GM12878 (cell line): ENCODE measurements around the gene BAZ2B. TPM values are rescaled to one million over a fixed set of nuclear protein-coding genes. Genes with fewer than 3 reads are reported as not detected.
"Not testable (repeated sequence)": the region's sequence is repeated elsewhere in the genome, so short reads cannot be mapped to it uniquely, and the experiment has no call there.

ENCODE experiments used
- ATAC-seq: fragments of 200-7000 bp; cut with Tn5 transposase; 3 replicates; pipeline ENCODE4 v1.9.1; 2020; ENCODE audit warnings: mild to moderate bottlenecking, moderate library complexity
- BruUV-seq: library from RNA; stranded (reverse); fragments of 400-500 nt; replicated peaks from 2 replicates; lab custom pipeline; 2021; lab: Mats Ljungman, UMichigan
- CTCF ChIA-PET: fragments of 300-600 bp; sonication (Branson Sonifier 250); formaldehyde crosslinking; extraction: SDS; loops from one replicate; lab custom pipeline; 2021; ENCODE audit warnings: inconsistent platforms; lab: Yijun Ruan, JAX
- POLR2A ChIA-PET: fragments of 350-600 bp; formaldehyde crosslinking; extraction: SDS; loops from one replicate; lab custom pipeline; 2021; ENCODE audit warnings: inconsistent platforms; lab: Charles Lee
- RAD21 ChIA-PET: fragments of 300-600 bp; sonication (Branson Sonifier 250); formaldehyde crosslinking; loops from one replicate; lab custom pipeline; 2023; ENCODE audit warnings: antibody characterized with exemption; ENCODE audit not compliant: unreplicated experiment; lab: Charles Lee
- SMC1A ChIA-PET: fragments of 300-600 bp; sonication (Branson Sonifier 250); formaldehyde crosslinking; loops from one replicate; lab custom pipeline; 2023; ENCODE audit not compliant: unreplicated experiment, uncharacterized antibody; lab: Charles Lee
- DNase-seq: peaks from one replicate; pipeline ENCODE4 v3.0.0-alpha.2; 2011; ENCODE audit warnings: low read depth, low spot score
- FAIRE-seq: peaks from 3 replicates; lab custom pipeline; 2011; peaks lifted over from hg19 to GRCh38; lab: Jason Lieb, UNC
- H2AFZ ChIP-seq: 2 replicates; pipeline ENCODE4 v1.6.0; 2011; ENCODE audit warnings: low read depth, low read length, control low read depth; ENCODE audit not compliant: control insufficient read depth
- H3K27ac ChIP-seq: 2 replicates; pipeline ENCODE4 v1.5.1; 2011; ENCODE audit warnings: control low read depth; ENCODE audit not compliant: control insufficient read depth, insufficient read depth
- H3K27me3 ChIP-seq, 2 experiments: replicated peaks in 1 of 2; 2 replicates each; pipeline versions ENCODE4 v1.6.0 to v1.6.1; 2011; ENCODE audit warnings: low read length in 1 of 2; ENCODE audit not compliant: control insufficient read depth in 2 of 2, insufficient read depth in 2 of 2
- H3K36me3 ChIP-seq, 2 experiments: 2 replicates each; pipeline ENCODE4 v1.5.1; 2011; ENCODE audit warnings: low read length in 1 of 2; ENCODE audit not compliant: control insufficient read depth in 2 of 2, insufficient read depth in 2 of 2
- H3K4me1 ChIP-seq: 2 replicates; pipeline ENCODE4 v1.6.1; 2011; ENCODE audit warnings: mild to moderate bottlenecking, low read length, moderate library complexity, mixed read lengths; ENCODE audit not compliant: control insufficient read depth, insufficient read depth
- H3K4me2 ChIP-seq: 2 replicates; pipeline ENCODE4 v1.6.0; 2011; ENCODE audit warnings: control low read depth; ENCODE audit not compliant: control insufficient read depth, insufficient read depth
- H3K4me3 ChIP-seq: fragments of 200-600 bp; sonication (generic); 2 replicates; pipeline ENCODE4 v1.5.1; 2016
- H3K79me2 ChIP-seq: 2 replicates; pipeline ENCODE4 v1.6.0; 2011; ENCODE audit warnings: low read length; ENCODE audit not compliant: control insufficient read depth, insufficient read depth
- H3K9ac ChIP-seq: 2 replicates; pipeline ENCODE4 v1.8.0; 2011; ENCODE audit warnings: low read length, control low read depth, mixed read lengths; ENCODE audit not compliant: control insufficient read depth, insufficient read depth
- H3K9me3 ChIP-seq: replicated peaks from 3 replicates; pipeline ENCODE4 v1.5.1; 2011; ENCODE audit warnings: mild to moderate bottlenecking, low read length; ENCODE audit not compliant: control insufficient read depth, insufficient read depth
- H4K20me1 ChIP-seq: 2 replicates; pipeline ENCODE4 v1.6.0; 2011; ENCODE audit not compliant: control insufficient read depth, insufficient read depth
- CHD1 ChIP-seq: IDR thresholded peaks from 2 replicates; pipeline ENCODE4 v1.6.1; 2012; ENCODE audit warnings: low read depth, low read length, improper control_type of control experiment
- CHD2 ChIP-seq: IDR thresholded peaks from 2 replicates; pipeline ENCODE4 v1.6.1; 2011; ENCODE audit warnings: low read depth, low read length, improper control_type of control experiment, borderline replicate concordance
- DPF2 ChIP-seq: fragments of 450-650 bp; IDR thresholded peaks from 2 replicates; pipeline ENCODE4 v1.6.1; 2017; ENCODE audit warnings: mild to moderate bottlenecking
- ETV6 ChIP-seq, 2 experiments: fragments of 450-650 bp in 1 of 2; IDR thresholded peaks in 1 of 2; conservative IDR thresholded peaks in 1 of 2; 2 replicates each; pipeline ENCODE4 v1.6.1; 2014; ENCODE audit warnings: antibody characterized with exemption in 1 of 2, borderline replicate concordance in 1 of 2, low read depth in 1 of 2, mild to moderate bottlenecking in 1 of 2, moderate library complexity in 1 of 2
- EZH2 ChIP-seq: IDR thresholded peaks from 2 replicates; pipeline ENCODE4 v1.6.1; 2012; ENCODE audit warnings: low read depth, mild to moderate bottlenecking, control low read depth, inconsistent platforms, low read length, borderline replicate concordance; ENCODE audit not compliant: control insufficient read depth
- KLF5 ChIP-seq: fragments of 450-650 bp; IDR thresholded peaks from 2 replicates; pipeline ENCODE4 v1.6.1; 2014; ENCODE audit warnings: mild to moderate bottlenecking; ENCODE audit not compliant: partially characterized antibody
- RBBP5 ChIP-seq: fragments of 200-600 bp; sonication (generic); conservative IDR thresholded peaks from 2 replicates; pipeline ENCODE4 v1.6.1; 2016
- STAT1 ChIP-seq: fragments of 450-650 bp; conservative IDR thresholded peaks from 2 replicates; pipeline ENCODE4 v1.6.1; 2014; ENCODE audit warnings: antibody characterized with exemption, mild to moderate bottlenecking
- ZNF207 ChIP-seq: fragments of 450-650 bp; IDR thresholded peaks from 2 replicates; pipeline ENCODE4 v1.6.1; 2014; ENCODE audit warnings: antibody characterized with exemption, mild to moderate bottlenecking, borderline replicate concordance
- ZNF217 ChIP-seq: fragments of 450-650 bp; IDR thresholded peaks from 2 replicates; pipeline ENCODE4 v1.6.1; 2017; ENCODE audit warnings: antibody characterized with exemption, mild to moderate bottlenecking
- WGBS: methylation state at CpG from one replicate; pipeline ENCODE4 v1.1.6; 2016; ENCODE audit warnings: low lambda C conversion rate; ENCODE audit not compliant: insufficient replicate concordance, insufficient coverage; ENCODE audit errors: missing lambda C conversion rate; 5-methylcytosine and 5-hydroxymethylcytosine counted together
- in situ Hi-C: fragments of 300-500 bp; cut with MboI; formaldehyde crosslinking; loops from 9 replicates; pipeline ENCODE4 v1.14.3; 2018; ENCODE audit warnings: mixed read lengths
- intact Hi-C: fragments of 100-400 bp; cut with micrococcal nuclease; formaldehyde crosslinking; loops from one replicate; pipeline ENCODE4 v1.14.2; 2022; ENCODE audit not compliant: unreplicated experiment
- polyA plus RNA-seq, 11 experiments: library from polyadenylated mRNA; depleted of rRNA in 4 of 11; unstranded in 6 of 11; stranded (reverse) in 5 of 11; fragments of >200 nt; fragmentation: Nextera tagmentation in 4 of 11; fragmentation: Illumina TruSeq in 1 of 11; extraction: Ambion mirVana in 4 of 11; extraction: Trizol in 1 of 11; gene quantifications; 1 replicate in 1 of 11; 2 replicates in 10 of 11; pipeline versions ENCODE4 v1.2.1 to v1.2.3, GENCODE V29; 2011 to 2016; ENCODE audit warnings: inconsistent platforms in 2 of 11, missing spikeins in 2 of 11, low read depth in 1 of 11
- total RNA-seq, 4 experiments: library from RNA; depleted of rRNA in 3 of 4; stranded (reverse); fragments of >200 nt in 3 of 4; fragmentation: Illumina TruSeq in 1 of 4; extraction: Trizol in 1 of 4; gene quantifications; 2 replicates each; pipeline versions ENCODE4 v1.2.1 to v1.2.3, GENCODE V29; 2013 to 2021
- TF ChIP-seq, protein P1 (sequence below): fragments of 450-650 bp; IDR thresholded peaks from 2 replicates; pipeline ENCODE4 v1.6.1; 2017; ENCODE audit warnings: mild to moderate bottlenecking

BAZ2B gene
- total and polyA plus RNA-seq, 10 of the 15 experiments (the other 5 are each of a cell fraction or from before 2014, with no cell fraction given): 8.8 to 49.7 (median 24.7) TPM

DNA sequence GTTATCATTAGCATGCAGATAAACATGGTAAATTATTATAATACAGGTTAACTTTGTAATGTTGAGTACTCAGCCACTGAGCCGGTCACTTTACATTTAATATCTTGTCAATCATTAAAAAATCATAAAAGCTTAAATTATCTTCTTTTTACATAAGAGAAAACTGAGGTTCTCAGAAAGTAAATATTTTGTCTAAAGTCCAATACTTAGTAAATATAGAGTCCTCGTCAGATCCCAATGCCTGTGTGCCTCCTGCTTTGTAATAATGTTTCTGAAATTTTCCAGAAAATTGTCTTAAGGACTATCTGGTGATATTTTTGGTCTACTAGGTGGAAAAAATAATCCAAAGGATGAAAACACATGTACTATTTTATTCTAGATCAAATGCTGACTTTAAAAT lies 213.6 kb downstream of the BAZ2B start (continued):
- TF ChIP-seq ZNF217 (no peak), CHD1 (no peak)

DNA sequence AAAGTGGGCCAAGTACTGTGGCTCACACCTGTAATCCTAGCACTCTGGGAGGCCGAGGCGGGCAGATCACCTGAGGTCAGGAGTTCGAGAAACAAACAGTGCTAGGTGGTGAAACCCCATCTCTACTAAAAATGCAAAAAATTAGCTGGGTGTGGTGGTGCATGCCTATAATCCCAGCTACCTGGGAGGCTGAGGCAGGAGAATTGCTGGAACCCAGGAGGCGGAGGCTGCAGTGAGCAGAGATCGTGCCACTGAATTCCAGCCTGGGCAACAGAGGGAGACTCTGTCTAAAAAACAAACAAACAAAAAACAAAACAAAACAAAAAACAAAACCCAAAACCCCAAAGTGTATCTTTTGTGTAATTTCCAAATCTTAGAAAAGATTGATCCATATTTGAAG lies 214.2 kb downstream of the BAZ2B start:
- intact Hi-C loops: loop anchor here (10.0 kb wide), 1 partner anchor 313 kb away; the partner anchor contains the start of gene MARCHF7

GRCh38 chr2:159399716-159400415 lies 216.5 kb downstream of the BAZ2B start:
- H2AFZ ChIP-seq: no peak overlapping the region
- H3K79me2 ChIP-seq: no peaks in the 10 kb centered on the region
- ChIA-PET RAD21 (no interaction called here), SMC1A (interaction anchor here (1.0 to 2.3 kb wide), 2 partner anchors 14 to 18 kb away, joined by 3 to 7 read pairs; no protein-coding TSS in a partner anchor), CTCF (no interaction called here), POLR2A (no interaction called here)
- H3K27ac ChIP-seq: no peak overlapping the region
- intact Hi-C loops: loop anchor here (10.0 kb wide), 1 partner anchor 315 kb away; the partner anchor contains the start of gene MARCHF7
- FAIRE-seq (no peak), ATAC-seq (no peak), DNase-seq (no peak)
- in situ Hi-C loops: no loop called here
- H3K9me3 ChIP-seq: no peaks in the 10 kb centered on the region
- no peak overlapping the region for H3K4me3 ChIP-seq
- H3K36me3 ChIP-seq: no peaks in the 10 kb centered on the region; a peak in 1 of 4 replicates
- H4K20me1 ChIP-seq: no peaks in the 10 kb centered on the region
- H3K4me1 ChIP-seq: no peaks in the 10 kb centered on the region
- no peak overlapping the region for H3K4me2 ChIP-seq
- H3K9ac ChIP-seq: no peak overlapping the region
- no peaks in the 10 kb centered on the region for H3K27me3 ChIP-seq
- BruUV-seq: no TSS peak
- WGBS: 98% methylated on average over 5 of the region's 5 CpGs
- no peak for TF ChIP-seq ZNF207
- TF ChIP-seq STAT1: no peak
- TF ChIP-seq DPF2: no peak
- TF ChIP-seq KLF5: no peak
- TF ChIP-seq CHD2: no peak
- TF ChIP-seq, protein P1, sequence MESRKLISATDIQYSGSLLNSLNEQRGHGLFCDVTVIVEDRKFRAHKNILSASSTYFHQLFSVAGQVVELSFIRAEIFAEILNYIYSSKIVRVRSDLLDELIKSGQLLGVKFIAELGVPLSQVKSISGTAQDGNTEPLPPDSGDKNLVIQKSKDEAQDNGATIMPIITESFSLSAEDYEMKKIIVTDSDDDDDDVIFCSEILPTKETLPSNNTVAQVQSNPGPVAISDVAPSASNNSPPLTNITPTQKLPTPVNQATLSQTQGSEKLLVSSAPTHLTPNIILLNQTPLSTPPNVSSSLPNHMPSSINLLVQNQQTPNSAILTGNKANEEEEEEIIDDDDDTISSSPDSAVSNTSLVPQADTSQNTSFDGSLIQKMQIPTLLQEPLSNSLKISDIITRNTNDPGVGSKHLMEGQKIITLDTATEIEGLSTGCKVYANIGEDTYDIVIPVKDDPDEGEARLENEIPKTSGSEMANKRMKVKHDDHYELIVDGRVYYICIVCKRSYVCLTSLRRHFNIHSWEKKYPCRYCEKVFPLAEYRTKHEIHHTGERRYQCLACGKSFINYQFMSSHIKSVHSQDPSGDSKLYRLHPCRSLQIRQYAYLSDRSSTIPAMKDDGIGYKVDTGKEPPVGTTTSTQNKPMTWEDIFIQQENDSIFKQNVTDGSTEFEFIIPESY: no peak
- no peak for TF ChIP-seq ETV6 (conservative IDR thresholded peaks at IDR 0.05 in 1 of 2, IDR thresholded peaks at IDR 0.05 in 1 of 2; ENCODE audit: borderline replicate concordance in 1 of 2, low read depth in 1 of 2)
- no peak for TF ChIP-seq RBBP5
- TF ChIP-seq EZH2: no peak

More for the DNA sequence above, 214.2 kb downstream of the BAZ2B start:
- POLR2A ChIA-PET, H3K27ac ChIP-seq, CTCF ChIA-PET, FAIRE-seq, H3K9me3 ChIP-seq, H2AFZ ChIP-seq, H3K9ac ChIP-seq, BruUV-seq, H3K79me2 ChIP-seq, H3K4me3 ChIP-seq, H3K4me2 ChIP-seq, ATAC-seq, H3K27me3 ChIP-seq, DNase-seq, in situ Hi-C loops, RAD21 ChIA-PET, H3K4me1 ChIP-seq, H3K36me3 ChIP-seq, H4K20me1 ChIP-seq: not testable (repeated sequence)
- WGBS: 98% methylated on average over 5 of the region's 5 CpGs
- SMC1A ChIA-PET: interaction anchor here (0.6 to 1.6 kb wide), 2 partner anchors 15 to 282 kb away, joined by 3 to 5 read pairs; no protein-coding TSS in a partner anchor
